ENCODE data around the gene MAP3K14. TPM values are rescaled to one million over a fixed set of nuclear protein-coding genes. Genes with fewer than 3 reads are reported as not detected.
A peak's percentile ranks its signal among the peaks of the same experiment; 100 is the strongest.

MAP3K14 gene
- total RNA-seq, 2 donors from 2014 or later = 8.2 to 10.6 TPM

GRCh38 chr17:45277216-45277849, 39.5 kb downstream of the MAP3K14 start:
- H3K27ac ChIP-seq = peak overlapping the region; percentile 84 to 90
- H3K4me1 ChIP-seq = peaks cover 0 to 52% of the 10 kb centered on the region in 2 donors
- peak; percentile 97 for DNase-seq (ENCODE audit: low spot score)
- H3K9me3 ChIP-seq = no peaks in the 10 kb centered on the region
- no peaks in the 10 kb centered on the region for H3K27me3 ChIP-seq
- peak; percentile 74 to 85 for TF ChIP-seq CTCF (IDR thresholded peaks at IDR 0.05)
- peak overlapping the region in 1 of 2 donors; percentile 9 for H3K4me3 ChIP-seq
- H3K36me3 ChIP-seq = peaks cover 27% of the 10 kb centered on the region

DNA sequence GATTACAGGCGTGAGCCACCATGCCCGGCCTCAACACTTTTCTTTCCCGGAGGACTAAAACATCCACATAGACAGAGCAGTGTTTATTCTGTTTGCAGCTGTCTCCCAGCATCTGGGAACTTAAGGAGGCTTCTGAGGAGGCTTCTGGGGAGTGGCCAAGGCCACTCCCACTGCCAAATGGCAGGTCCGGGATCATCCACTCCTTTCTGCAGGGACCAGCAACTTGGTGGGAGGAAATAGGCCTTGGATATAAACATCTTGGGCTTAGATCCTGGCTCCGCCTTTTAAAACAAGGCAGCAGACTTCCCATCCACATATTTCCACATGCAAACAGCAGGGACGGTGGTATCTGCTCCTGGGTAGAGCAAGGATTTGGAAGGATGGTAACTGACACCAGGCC, 40.8 kb downstream of the MAP3K14 start:
- no peak for TF ChIP-seq CTCF (IDR thresholded peaks at IDR 0.05)
- H3K36me3 ChIP-seq = peaks cover 36% of the 10 kb centered on the region
- no peak overlapping the region for H3K4me3 ChIP-seq
- H3K9me3 ChIP-seq = no peaks in the 10 kb centered on the region
- no peak for DNase-seq (ENCODE audit: low spot score)
- peaks cover 0 to 48% of the 10 kb centered on the region in 2 donors for H3K4me1 ChIP-seq
- peak overlapping the region in 1 of 2 donors; percentile 35 for H3K27ac ChIP-seq
- H3K27me3 ChIP-seq = no peaks in the 10 kb centered on the region

GRCh38 chr17:45274033-45274432, 42.8 kb downstream of the MAP3K14 start:
- no peak for TF ChIP-seq CTCF (IDR thresholded peaks at IDR 0.05)

DNA sequence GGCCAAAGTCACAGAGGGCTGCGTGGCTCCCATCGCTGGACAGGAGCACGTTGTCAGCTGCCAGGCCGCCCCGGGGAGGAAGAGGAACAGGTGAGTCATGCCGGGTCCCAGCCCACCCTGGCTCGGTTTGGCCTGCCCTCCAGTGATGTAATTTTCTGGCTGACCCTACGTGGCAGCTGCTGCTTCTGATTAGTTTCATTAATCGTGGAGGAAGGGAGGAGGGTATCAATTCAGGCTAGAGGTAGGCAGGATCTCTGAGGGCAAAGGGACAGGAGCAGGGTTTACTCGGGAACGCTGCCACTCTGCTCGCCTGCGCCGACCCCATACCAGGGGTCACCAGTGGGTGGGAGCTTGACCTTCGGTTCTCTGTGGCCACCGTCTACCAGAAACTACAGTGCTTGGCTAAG, 43.3 kb downstream of the MAP3K14 start:
- peaks cover 0 to 31% of the 10 kb centered on the region in 2 donors for H3K4me1 ChIP-seq
- no peak overlapping the region for H3K4me3 ChIP-seq
- no peaks in the 10 kb centered on the region for H3K9me3 ChIP-seq
- DNase-seq (ENCODE audit: low spot score) = no peak
- peaks cover 60% of the 10 kb centered on the region for H3K36me3 ChIP-seq
- TF ChIP-seq CTCF (IDR thresholded peaks at IDR 0.05) = no peak
- H3K27me3 ChIP-seq = no peaks in the 10 kb centered on the region
- H3K27ac ChIP-seq = peak overlapping the region in 1 of 2 donors; percentile 3

More at GRCh38 chr17:45274033-45274432, 42.8 kb downstream of the MAP3K14 start:
- no peak for DNase-seq (ENCODE audit: low spot score)
- peaks cover 0 to 36% of the 10 kb centered on the region in 2 donors for H3K4me1 ChIP-seq
- peaks cover 56% of the 10 kb centered on the region for H3K36me3 ChIP-seq
- peak overlapping the region in 1 of 2 donors; percentile 3 for H3K27ac ChIP-seq
- no peaks in the 10 kb centered on the region for H3K9me3 ChIP-seq
- H3K27me3 ChIP-seq = no peaks in the 10 kb centered on the region
- H3K4me3 ChIP-seq = no peak overlapping the region

DNA sequence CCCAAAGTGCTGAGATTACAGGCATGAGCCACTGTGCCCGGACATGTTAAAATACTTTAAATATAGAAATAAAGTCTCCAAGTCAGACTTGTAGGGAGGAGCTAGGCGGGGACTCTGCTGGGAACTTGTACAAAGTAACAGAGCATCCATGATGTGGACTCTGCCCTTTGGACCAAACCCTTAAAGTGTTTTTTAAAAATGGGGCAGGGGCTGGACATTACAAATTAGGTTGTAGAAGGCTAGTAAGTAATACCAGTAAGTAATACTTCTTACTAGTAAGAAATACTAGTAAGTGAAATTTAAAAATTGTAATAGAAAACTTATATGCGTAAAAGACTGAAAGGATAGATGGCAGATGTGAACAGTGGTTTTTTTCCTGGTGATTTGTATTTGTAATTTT, 45.2 kb downstream of the MAP3K14 start:
- Histone ChIP-seq H3K27ac (no peak overlapping the region), H3K9me3 (no peaks in the 10 kb centered on the region), H3K4me3 (no peak overlapping the region), H3K27me3 (no peaks in the 10 kb centered on the region), H3K36me3 (peaks cover 80% of the 10 kb centered on the region), H3K4me1 (peaks cover 0 to 13% of the 10 kb centered on the region in 2 donors)
- DNase-seq (ENCODE audit: low spot score) = no peak
- no peak for TF ChIP-seq CTCF (IDR thresholded peaks at IDR 0.05)
